ENCODE data around the gene PDE9A.

The PDE9A gene

GRCh38 chr21:42763581-42764442 is 110.4 kb downstream of the PDE9A start:
- DNase-seq (ENCODE audit: insufficient read length, low spot score), result no peak
- FAIRE-seq, result no peak
- no peak for TF ChIP-seq CTCF (IDR thresholded peaks at IDR 0.05; ENCODE audit: insufficient read depth, missing control alignments)

GRCh38 chr21:42764443-42764760 is 111.0 kb downstream of the PDE9A start:
- FAIRE-seq, result no peak
- DNase-seq (ENCODE audit: insufficient read length, low spot score), result no peak
- no peak for TF ChIP-seq CTCF (IDR thresholded peaks at IDR 0.05; ENCODE audit: insufficient read depth, missing control alignments)

GRCh38 chr21:42764883-42765282 is 111.5 kb downstream of the PDE9A start:
- FAIRE-seq, result no peak
- TF ChIP-seq CTCF (IDR thresholded peaks at IDR 0.05; ENCODE audit: insufficient read depth, missing control alignments), result no peak

GRCh38 chr21:42765656-42766055 is 112.2 kb downstream of the PDE9A start:
- no peak for FAIRE-seq
- TF ChIP-seq CTCF (IDR thresholded peaks at IDR 0.05; ENCODE audit: insufficient read depth, missing control alignments), result no peak

More at GRCh38 chr21:42764883-42765282, 111.5 kb downstream of the PDE9A start:
- no peak for DNase-seq (ENCODE audit: insufficient read length, low spot score)

GRCh38 chr21:42766739-42767560 is 113.5 kb downstream of the PDE9A start:
- no peak for TF ChIP-seq CTCF (IDR thresholded peaks at IDR 0.05; ENCODE audit: insufficient read depth, missing control alignments)
- DNase-seq (ENCODE audit: insufficient read length, low spot score) (no peak), FAIRE-seq (no peak)

More at GRCh38 chr21:42765656-42766055, 112.2 kb downstream of the PDE9A start:
- DNase-seq (ENCODE audit: insufficient read length, low spot score), result no peak

GRCh38 chr21:42767561-42767835 is 114.1 kb downstream of the PDE9A start:
- TF ChIP-seq CTCF (IDR thresholded peaks at IDR 0.05; ENCODE audit: insufficient read depth, missing control alignments), result no peak
- FAIRE-seq, result no peak
- no peak for DNase-seq (ENCODE audit: insufficient read length, low spot score)

Measured in D721Med (cell line).